Putamen (tissue), 1 donor: ENCODE data around the gene ADIPOR1.
A peak's percentile ranks its signal among the peaks of the same experiment; 100 is the strongest.
"Not testable (repeated sequence)": the region's sequence is repeated elsewhere in the genome, so short reads cannot be mapped to it uniquely, and the experiment has no call there.

ENCODE experiments used
- DNase-seq: peaks from one replicate; pipeline ENCODE4 v3.0.0-alpha.2; 2016; ENCODE audit warnings: low spot score

The ADIPOR1 gene

DNA sequence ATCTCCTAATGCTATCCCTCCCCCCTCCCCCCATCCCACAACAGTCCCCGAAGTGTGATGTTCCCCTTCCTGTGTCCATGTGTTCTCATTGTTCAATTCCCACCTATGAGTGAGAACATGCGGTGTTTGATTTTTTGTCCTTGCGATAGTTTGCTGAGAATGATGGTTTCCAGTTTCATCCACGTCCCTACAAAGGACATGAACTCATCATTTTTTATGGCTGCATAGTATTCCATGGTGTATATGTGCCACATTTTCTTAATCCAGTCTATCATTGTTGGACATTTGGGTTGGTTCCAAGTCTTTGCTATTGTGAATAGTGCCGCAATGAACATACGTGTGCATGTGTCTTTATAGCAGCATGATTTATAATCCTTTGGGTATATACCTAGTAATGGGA, 21.7 kb downstream of the ADIPOR1 start:
- DNase-seq: not testable (repeated sequence)

DNA sequence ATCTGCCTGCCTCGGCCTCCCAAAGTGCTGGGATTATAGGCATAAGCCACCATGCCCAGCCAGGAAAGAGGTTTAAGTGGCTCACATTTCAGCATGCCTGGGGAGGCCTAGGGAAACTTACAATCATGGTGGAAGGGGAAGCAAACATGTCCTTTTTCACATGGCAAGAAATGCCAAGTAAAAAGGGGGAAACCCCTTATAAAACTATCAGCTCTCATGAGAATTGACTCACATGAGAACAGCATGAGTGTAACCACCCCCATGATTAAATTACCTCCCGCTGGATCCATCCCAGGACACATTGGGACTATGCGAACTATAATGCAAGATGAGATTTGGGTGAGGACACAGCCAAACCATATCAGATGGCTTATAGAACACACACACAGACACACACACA, 22.3 kb downstream of the ADIPOR1 start:
- DNase-seq: no peak

- DNase-seq: no peak
Measured at GRCh38 chr1:202934755-202935154, 23.4 kb downstream of the ADIPOR1 start.

DNA sequence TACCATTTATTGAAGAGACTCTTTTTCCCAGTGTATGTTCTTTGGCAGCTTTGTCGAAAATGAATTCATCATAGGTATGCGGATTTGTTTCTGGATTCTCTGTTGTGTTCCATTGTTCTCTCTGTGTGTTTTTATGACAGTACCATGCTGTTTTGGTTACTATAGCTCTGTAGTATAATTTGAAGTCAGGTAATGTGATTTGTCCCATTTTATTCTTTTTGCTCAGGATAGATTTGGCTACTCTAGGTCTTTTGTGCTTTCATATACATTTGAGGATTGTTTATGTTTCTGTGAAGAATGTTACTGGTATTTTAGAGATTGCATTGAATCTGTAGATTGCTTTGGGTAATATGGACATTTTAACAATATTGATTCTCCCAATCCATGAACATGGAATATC, 25.6 kb downstream of the ADIPOR1 start:
- no peak for DNase-seq

DNA sequence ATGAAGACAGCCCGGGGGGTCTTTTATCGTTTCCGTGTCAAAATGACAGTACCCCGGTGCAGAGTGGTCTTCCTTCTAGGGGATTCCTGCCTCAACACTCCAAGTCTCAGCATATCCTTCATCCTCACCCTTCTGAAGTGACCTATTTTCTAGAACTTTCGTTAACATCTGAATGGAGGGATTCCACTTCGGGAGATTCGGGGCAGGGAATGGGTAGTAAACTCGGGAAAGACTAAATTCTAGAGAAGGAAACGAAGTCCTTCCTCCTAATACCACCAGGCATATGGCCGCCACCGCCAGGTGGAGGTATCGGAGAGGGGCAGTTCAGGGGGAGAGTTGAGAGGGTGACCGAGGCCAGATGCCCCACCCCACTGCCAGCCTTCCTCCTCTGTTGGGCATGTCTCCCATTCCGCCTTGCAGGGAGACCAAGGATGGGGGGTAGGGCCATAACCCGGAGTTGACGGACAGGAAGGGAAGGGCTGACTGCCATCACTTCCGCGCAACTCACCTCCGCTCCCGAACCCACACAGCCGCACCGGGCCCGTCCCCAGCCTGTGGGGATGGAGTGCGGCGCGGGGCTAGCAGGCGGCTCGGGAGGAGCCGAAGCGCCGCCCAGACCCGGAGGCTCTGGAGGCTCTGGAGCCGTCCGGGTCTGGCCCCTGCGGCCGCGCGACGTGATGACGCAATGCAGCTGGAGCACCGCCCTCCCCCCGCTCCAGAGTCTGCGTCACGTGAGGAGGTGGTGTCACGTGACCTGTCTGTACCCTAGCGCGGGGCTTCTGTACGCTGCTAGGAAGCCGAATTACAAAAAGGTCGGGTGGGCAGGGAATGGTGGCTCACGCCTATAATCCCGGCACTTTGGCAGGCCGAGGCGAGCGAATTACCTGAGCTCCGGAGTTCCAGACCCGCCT, 31.3 kb downstream of the ADIPOR1 start, which contains the start of gene KLHL12:
TSS of gene KLHL12 (minus strand) at position 654 of the 911 bp plus-strand sequence. CDS start 2,072 bp downstream, outside the sequence.
- peak; percentile 95 for DNase-seq

- no peak for DNase-seq
Measured at GRCh38 chr1:202923533-202923932, 34.6 kb downstream of the ADIPOR1 start.

DNA sequence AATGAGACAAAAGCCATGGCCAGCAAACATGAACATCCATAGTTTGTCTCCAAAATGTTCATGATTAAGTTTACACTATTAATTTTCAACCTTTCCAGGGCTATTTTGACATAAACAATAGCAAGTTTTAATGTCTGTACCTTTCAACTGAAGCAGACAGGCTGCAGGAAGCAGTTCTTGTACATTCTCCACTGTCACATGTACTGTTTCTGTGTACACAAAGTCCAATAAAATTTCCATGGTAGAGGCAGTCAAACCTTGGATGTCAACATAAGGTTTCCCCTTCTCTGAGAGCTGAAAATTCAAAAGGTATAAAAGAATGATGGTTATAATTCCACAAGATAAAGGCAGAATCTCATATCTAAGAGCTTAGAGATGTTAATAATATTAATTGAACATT, 38.5 kb downstream of the ADIPOR1 start:
- no peak for DNase-seq

DNA sequence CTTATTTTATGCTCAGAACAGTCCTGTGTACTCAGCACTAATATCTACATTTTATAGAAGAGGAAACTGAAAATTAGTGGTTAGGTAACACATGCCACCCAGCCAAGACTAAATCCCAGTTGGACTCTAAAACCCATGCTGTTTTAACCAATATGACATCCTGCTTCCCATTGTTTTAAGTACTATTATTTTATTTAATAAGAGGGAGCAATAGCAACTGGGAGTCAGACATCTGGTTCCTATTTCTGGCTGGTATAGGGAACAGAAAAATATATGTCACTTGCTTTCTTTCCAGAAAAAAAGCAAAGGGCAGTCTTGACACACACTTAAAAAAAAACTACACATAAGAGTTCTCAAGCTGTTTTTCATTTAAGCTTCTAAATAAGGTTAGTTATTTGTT, 43.0 kb downstream of the ADIPOR1 start:
- DNase-seq: no peak

- DNase-seq: not testable (repeated sequence)
Measured at GRCh38 chr1:202912476-202912875, 45.6 kb downstream of the ADIPOR1 start.

GRCh38 chr1:202909494-202909893, 48.6 kb downstream of the ADIPOR1 start:
- DNase-seq: no peak

DNA sequence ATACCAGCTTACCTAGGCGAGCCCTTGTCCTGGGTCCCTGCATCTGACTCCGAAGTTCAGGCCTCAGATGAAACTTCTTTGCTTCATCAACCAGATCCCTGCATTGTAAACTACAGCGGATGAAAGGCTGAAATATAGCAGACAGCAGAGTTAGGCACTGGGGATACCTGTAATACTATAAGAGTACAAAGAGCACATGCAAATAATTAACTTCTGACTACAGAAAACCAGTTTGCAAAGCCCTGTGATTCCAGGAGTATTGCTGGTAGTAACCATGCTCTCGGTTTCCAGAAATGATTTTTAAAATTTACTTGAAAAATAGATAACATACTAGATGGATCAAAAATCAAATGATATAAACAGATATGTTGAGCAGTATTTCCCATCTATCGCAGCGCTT, 49.1 kb downstream of the ADIPOR1 start:
- no peak for DNase-seq

- DNase-seq: no peak
Measured at GRCh38 chr1:202905331-202905730, 52.8 kb downstream of the ADIPOR1 start.

DNA sequence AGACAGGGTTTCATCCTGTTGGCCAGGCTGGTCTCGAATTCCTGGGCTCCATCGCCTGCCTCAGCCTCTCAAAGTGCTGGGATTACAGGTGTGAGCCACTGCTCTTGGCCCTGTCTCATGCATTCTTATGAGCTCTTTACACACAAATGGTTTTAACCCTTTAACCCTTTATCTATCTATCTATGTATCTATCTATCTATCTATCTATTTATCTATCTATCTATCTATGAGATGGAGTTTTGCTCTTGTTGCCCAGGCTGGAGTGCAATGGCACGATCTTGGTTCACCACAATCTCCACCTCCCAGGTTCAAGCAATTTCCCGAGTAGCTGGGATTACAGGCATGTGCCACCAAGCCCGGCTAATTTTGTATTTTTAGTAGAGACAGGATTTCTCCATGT, 54.3 kb downstream of the ADIPOR1 start:
- not testable (repeated sequence) for DNase-seq

DNA sequence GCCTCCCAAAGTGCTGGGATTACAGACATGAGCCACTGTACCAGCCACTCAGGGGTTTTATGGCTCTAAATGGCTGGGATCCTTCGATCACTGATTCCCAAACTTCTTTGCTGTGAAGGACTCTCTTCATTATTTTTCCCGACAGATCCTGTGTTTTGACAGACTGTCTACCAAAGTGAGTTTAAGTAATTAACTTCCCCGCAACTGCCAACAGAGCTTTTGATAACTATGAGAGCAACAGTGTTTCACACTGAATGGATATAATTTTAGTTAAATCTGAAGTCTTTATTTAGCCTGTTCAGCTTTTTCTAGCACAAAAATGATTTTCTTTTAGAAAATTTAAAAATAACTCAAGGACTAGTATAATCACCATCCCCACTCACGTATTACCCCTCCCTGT, 56.6 kb downstream of the ADIPOR1 start:
- DNase-seq: peak; percentile 59

GRCh38 chr1:202892501-202892900, 65.6 kb downstream of the ADIPOR1 start:
- DNase-seq: no peak
